Colonic mucosa (tissue), 4 donors: Measurements from ENCODE around the gene AQP12A. TPM values are rescaled to one million over a fixed set of nuclear protein-coding genes. Genes with fewer than 3 reads are reported as not detected.

Experiments
- DNase-seq: peaks from one replicate; pipeline ENCODE4 v3.0.0-alpha.2; 2020
- H3K27ac ChIP-seq: fragments of 200-600 bp; one replicate; pipeline ENCODE4 v1.8.0; 2021
- H3K27me3 ChIP-seq: fragments of 200-600 bp; one replicate; pipeline ENCODE4 v1.8.0; 2021
- H3K36me3 ChIP-seq: fragments of 200-600 bp; one replicate; pipeline ENCODE4 v1.8.0; 2021
- H3K4me1 ChIP-seq: fragments of 200-600 bp; one replicate; pipeline ENCODE4 v1.8.0; 2021; ENCODE audit warnings: mild to moderate bottlenecking
- H3K4me3 ChIP-seq: fragments of 200-600 bp; one replicate; pipeline ENCODE4 v1.8.0; 2021
- H3K9ac ChIP-seq, 2 donors: one replicate each; pipeline ENCODE4 v1.7.0; 2013; ENCODE audit warnings: control low read depth in 2 of 2, low read depth in 2 of 2, low read length in 2 of 2
- H3K9me3 ChIP-seq: fragments of 200-600 bp; one replicate; pipeline ENCODE4 v1.8.0; 2021
- intact Hi-C: fragments of 100-400 bp; cut with DNase I; formaldehyde crosslinking; loops from one replicate; pipeline ENCODE4 v1.14.1; 2022
- total RNA-seq, 2 donors: library from RNA; stranded (reverse); fragmentation: NEBNext Ultra II Directional in 1 of 2; extraction: Animal tissue kit (Norgen Biotek cat#: 25700) in 1 of 2; gene quantifications; one replicate each; pipeline ENCODE4 v1.2.1, GENCODE V29; 2021
- TF ChIP-seq, protein P1 (sequence below): fragments of 200-600 bp; IDR thresholded peaks from one replicate; pipeline ENCODE4 v1.8.0; 2022; ENCODE audit warnings: antibody characterized with exemption, mild to moderate bottlenecking
- donor health status: healthy.
- donor health status: DM: no; HTN: no; CAD: no.
- donor health status: DM: no; HTN: no; CAD: no.

AQP12A gene
- total RNA-seq, 2 donors from 2014 or later = 9.0 to 20.5 TPM

DNA sequence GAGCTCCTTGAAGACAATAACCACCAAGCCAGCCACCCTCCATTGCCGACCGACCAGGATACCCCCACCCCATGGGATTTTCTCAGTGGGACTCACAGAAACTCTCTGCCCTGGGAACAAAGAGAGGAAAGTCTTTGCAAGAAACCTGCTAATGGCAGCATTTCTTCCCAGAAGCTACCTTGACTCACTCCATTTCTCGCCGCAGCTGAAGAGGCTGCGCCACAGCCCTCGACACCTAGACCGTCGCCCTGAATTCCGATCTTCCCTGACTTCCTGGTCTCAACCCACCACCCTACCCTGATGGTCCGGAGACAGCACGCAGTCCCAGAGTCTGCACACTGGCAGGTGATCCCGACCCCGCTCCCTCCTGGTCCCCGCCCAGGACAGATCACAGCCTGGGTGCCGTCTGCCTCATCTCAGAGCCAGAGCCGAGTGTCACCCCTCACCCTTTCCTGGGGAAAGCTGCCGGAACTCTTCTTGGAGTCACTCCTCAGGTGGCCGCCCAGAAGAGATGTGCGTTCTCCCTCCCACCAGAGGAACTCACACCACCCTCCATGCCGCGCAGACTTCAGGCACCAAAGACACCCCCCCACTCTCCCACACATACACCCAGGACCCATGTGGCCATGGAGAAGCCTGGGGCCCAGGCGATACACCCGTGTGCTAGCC is 24.6 kb downstream of the AQP12A start:
- no peak overlapping the region for H3K4me3 ChIP-seq
- H3K27me3 ChIP-seq = no peaks in the 10 kb centered on the region
- H3K36me3 ChIP-seq = no peaks in the 10 kb centered on the region
- no peak overlapping the region for H3K9ac ChIP-seq
- DNase-seq = no peak
- H3K27ac ChIP-seq = no peak overlapping the region
- H3K9me3 ChIP-seq = no peaks in the 10 kb centered on the region
- TF ChIP-seq, protein P1, sequence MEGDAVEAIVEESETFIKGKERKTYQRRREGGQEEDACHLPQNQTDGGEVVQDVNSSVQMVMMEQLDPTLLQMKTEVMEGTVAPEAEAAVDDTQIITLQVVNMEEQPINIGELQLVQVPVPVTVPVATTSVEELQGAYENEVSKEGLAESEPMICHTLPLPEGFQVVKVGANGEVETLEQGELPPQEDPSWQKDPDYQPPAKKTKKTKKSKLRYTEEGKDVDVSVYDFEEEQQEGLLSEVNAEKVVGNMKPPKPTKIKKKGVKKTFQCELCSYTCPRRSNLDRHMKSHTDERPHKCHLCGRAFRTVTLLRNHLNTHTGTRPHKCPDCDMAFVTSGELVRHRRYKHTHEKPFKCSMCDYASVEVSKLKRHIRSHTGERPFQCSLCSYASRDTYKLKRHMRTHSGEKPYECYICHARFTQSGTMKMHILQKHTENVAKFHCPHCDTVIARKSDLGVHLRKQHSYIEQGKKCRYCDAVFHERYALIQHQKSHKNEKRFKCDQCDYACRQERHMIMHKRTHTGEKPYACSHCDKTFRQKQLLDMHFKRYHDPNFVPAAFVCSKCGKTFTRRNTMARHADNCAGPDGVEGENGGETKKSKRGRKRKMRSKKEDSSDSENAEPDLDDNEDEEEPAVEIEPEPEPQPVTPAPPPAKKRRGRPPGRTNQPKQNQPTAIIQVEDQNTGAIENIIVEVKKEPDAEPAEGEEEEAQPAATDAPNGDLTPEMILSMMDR = no peak
- no peaks in the 10 kb centered on the region for H3K4me1 ChIP-seq
- intact Hi-C loops = no loop called here

DNA sequence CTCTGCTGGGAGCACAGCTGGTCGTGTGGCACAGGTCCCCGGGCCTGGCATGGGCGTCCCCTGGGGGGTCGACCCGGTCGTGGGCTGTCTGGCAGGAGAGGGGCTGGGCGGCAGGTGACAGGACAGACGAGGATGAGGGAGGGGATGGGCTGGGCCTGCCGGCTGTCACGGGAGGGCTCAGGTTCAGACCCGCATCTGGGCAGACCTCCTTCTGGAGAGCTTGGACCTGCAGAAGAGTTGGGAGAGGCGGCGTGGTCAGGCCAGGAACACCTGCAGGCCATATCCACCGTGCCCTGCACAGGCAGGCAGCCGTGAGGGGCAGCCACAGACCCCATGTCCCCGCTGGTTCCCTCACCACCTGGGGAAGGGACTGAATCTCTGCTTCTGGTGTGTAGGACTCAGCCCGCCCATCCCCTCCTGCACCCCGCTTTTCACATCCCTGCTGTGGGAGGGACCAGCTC is 25.5 kb downstream of the AQP12A start:
- H3K9ac ChIP-seq = no peak overlapping the region
- H3K4me3 ChIP-seq = no peak overlapping the region
- H3K27ac ChIP-seq = no peak overlapping the region
- no peaks in the 10 kb centered on the region for H3K9me3 ChIP-seq
- no peak for DNase-seq
- H3K4me1 ChIP-seq = no peaks in the 10 kb centered on the region
- TF ChIP-seq, protein P1 = no peak
- no peaks in the 10 kb centered on the region for H3K36me3 ChIP-seq
- no peaks in the 10 kb centered on the region for H3K27me3 ChIP-seq
- intact Hi-C loops = no loop called here

DNA sequence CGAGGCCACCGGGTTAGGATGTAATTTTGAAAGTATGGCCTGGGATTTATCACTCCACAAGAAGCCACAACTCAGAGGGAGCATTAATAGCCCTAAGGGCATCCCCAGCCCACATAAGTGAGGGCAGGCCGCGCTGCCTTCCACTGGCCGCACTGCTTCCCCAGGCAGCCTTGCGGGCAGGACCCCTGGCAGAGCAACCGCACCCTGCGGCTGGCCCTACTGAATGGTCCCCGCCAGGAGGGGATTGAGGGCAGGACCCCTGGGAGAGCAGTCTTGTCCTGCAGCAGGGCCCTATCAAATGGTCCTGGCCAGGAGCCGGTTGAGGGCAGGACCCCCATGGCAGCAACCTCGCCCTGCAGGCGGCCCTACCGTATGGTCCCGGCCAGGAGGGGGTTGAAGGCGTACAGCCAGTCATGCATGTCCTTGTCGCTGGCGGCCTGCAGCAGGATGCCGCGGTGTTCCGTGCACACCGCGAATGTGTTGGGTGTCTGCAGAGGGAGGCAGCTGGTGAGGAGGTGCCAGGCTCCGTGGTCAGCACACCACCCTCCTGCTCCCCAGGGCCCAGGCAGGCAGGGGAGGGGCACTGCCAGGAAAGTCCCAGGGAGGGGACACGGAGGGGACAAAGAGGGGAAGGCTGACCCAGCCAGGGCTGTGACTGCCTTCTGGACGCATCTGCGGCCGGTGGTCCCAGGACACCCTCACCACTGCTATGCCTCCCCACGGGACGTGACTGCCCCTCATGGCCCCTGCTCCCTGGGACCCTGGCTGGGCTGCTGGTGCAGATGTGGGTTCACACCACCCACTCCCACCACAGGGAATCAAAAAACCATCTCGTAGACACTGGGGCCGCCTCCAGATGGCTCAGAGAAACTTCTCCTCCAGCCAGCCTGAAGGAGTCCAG is 26.3 kb downstream of the AQP12A start:
- no peaks in the 10 kb centered on the region for H3K36me3 ChIP-seq
- H3K4me3 ChIP-seq = no peak overlapping the region
- no peak overlapping the region for H3K27ac ChIP-seq
- H3K9me3 ChIP-seq = no peaks in the 10 kb centered on the region
- DNase-seq = no peak
- H3K9ac ChIP-seq = no peak overlapping the region
- TF ChIP-seq, protein P1 = no peak
- no peaks in the 10 kb centered on the region for H3K27me3 ChIP-seq
- intact Hi-C loops = no loop called here
- H3K4me1 ChIP-seq = no peaks in the 10 kb centered on the region

DNA sequence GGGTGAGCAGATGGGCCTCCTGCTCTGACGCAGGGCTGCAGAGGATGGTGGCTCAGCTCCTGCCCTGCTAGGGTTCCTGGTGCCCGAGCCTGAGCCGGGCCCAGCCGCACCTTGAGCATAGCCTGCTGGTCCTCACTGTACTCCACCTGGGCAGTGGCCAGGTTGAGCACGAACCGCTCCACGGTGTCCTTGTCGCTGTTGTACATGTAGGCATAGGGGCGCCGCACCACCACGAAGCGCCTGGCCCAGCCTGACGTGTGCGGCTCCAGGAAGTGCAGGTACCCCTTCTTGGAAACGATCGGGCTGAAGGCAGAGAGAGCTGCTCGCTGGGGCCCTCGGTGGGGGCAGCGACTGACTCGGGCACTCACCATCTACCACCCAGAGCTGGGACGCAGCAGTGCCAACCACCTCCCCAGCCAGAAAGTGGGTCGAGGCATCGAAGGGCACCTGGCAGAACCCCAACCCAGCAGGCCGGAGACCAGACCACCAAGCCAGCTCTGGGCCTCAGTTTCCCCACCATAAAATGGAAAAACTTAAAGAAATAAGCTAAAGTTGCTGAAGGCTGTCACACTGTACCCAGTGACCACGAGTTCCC is 27.3 kb downstream of the AQP12A start:
- H3K27me3 ChIP-seq = no peaks in the 10 kb centered on the region
- TF ChIP-seq, protein P1 = no peak
- intact Hi-C loops = no loop called here
- DNase-seq = no peak
- no peaks in the 10 kb centered on the region for H3K36me3 ChIP-seq
- no peak overlapping the region for H3K27ac ChIP-seq
- no peak overlapping the region for H3K4me3 ChIP-seq
- H3K9ac ChIP-seq = no peak overlapping the region
- no peaks in the 10 kb centered on the region for H3K9me3 ChIP-seq
- H3K4me1 ChIP-seq = no peaks in the 10 kb centered on the region

DNA sequence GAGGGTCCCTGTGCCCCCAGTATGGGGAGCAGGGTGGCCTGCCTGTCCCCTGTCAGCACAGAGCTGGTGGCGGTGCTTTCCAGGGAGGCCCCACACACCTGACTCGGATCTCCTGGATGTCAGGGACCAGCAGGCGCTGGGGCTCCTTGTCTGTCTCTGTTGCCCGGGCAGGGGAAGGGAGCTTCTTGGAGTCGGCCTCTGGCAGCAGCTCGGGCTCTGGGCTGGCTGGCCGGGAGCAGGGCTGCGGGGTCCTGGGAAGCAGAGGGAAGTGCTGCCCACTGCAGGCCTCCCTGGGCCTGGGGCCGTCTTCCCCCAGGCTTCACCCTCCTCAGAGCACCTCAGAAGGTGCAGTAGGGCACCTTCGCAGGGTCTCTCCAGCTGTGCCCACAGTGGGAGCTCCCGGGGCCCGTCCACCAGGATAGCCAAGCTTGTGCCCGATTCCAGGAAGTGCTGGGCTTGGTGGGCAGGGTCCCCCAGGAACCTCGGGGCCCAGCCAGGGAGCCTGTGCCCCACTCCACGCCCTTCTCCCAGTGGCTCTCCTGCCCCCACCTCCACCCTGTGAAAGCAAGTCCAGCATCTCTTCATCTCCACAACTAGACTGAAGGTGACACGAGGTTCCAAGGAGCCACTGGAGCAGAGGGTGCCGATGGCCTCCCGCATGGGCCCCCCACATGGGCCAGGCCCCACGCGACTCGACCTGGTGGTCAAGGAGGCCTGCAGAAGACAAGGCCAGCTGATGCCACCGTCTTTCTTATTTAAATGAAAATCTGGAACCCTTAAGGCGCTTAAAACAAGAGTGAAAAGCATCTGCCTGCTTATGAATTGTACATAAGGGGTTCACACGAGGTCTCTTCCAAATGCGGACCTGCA is 28.2 kb downstream of the AQP12A start:
- Histone ChIP-seq H3K4me1 (no peaks in the 10 kb centered on the region), H3K9me3 (no peaks in the 10 kb centered on the region), H3K27ac (no peak overlapping the region), H3K4me3 (no peak overlapping the region), H3K27me3 (no peaks in the 10 kb centered on the region), H3K36me3 (no peaks in the 10 kb centered on the region), H3K9ac (no peak overlapping the region)
- intact Hi-C loops = no loop called here
- no peak for DNase-seq
- TF ChIP-seq, protein P1 = no peak
